Naive thymus-derived CD8-positive, alpha-beta T cell (primary cell): ENCODE measurements around the gene CDH4. TPM values are rescaled to one million over a fixed set of nuclear protein-coding genes. Genes with fewer than 3 reads are reported as not detected.

Source experiments
- ATAC-seq, 2 donors: fragments of 150-1000 bp; cut with Tn5 transposase in 1 of 2; sonication (Bioruptor Pico), chemical (Tn5 transposase) in 1 of 2; 1 replicate in 1 of 2; 2 replicates in 1 of 2; pipeline ENCODE4 v1.10.0; 2021; ENCODE audit warnings: mild to moderate bottlenecking in 2 of 2, moderate library complexity in 2 of 2
- POLR2A ChIA-PET: fragments of 350-600 bp; sonication (Branson Sonifier 250); formaldehyde crosslinking; loops from one replicate; lab custom pipeline; 2021; ENCODE audit warnings: antibody characterized with exemption; lab: Charles Lee
- DNase-seq, 10 donors: peaks; one replicate each; pipeline versions ENCODE4 v3.0.0 to v3.0.0-alpha.2; 2020 to 2022
- H3K27ac Mint-ChIP-seq, 10 donors: one replicate each; pipeline ENCODE4 v1.8.0; 2020 to 2022; ENCODE audit warnings: mild to moderate bottlenecking in 10 of 10, mixed read lengths in 10 of 10, moderate library complexity in 4 of 10, inconsistent platforms in 1 of 10
- H3K27me3 Mint-ChIP-seq, 5 donors: one replicate each; pipeline ENCODE4 v1.8.0; 2021 to 2022; ENCODE audit warnings: mixed read lengths in 5 of 5
- H3K36me3 Mint-ChIP-seq, 3 donors: one replicate each; pipeline ENCODE4 v1.8.0; 2020 to 2022; ENCODE audit warnings: mixed read lengths in 3 of 3, mild to moderate bottlenecking in 2 of 3, inconsistent platforms in 1 of 3
- H3K4me1 Mint-ChIP-seq, 4 donors: one replicate each; pipeline ENCODE4 v1.8.0; 2021 to 2022; ENCODE audit warnings: mixed read lengths in 4 of 4
- H3K4me3 Mint-ChIP-seq, 10 donors: one replicate each; pipeline ENCODE4 v1.8.0; 2020 to 2022; ENCODE audit warnings: mild to moderate bottlenecking in 10 of 10, mixed read lengths in 10 of 10, moderate library complexity in 6 of 10, inconsistent platforms in 1 of 10
- H3K9me3 Mint-ChIP-seq, 9 donors: one replicate each; pipeline ENCODE4 v1.8.0; 2020 to 2022; ENCODE audit warnings: mixed read lengths in 9 of 9, mild to moderate bottlenecking in 3 of 9, inconsistent platforms in 1 of 9, moderate library complexity in 1 of 9
- polyA plus RNA-seq, 3 donors: library from polyadenylated mRNA; unstranded; fragments of 300-500 nt; fragmentation: Illumina TruSeq; gene quantifications; one replicate each; pipeline ENCODE4 v1.2.3, GENCODE V29; 2021
- total RNA-seq, 8 experiments: library from RNA in 2 of 8; stranded (reverse) in 2 of 8; gene quantifications; one replicate each; pipeline ENCODE4 v1.2.3 and lab custom pipeline; 2021 to 2026

The CDH4 gene
- total and polyA plus RNA-seq, 5 experiments from 2014 or later = 0.07 to 0.44 (median 0.15) TPM; not detected in 1

GRCh38 chr20:61745397-61746146 is 493.5 kb downstream of the CDH4 start:
- Mint-ChIP-seq H3K27me3 (peaks cover 0 to 7% (median 3%) of the 10 kb centered on the region in 5 donors), H3K4me3 (no peak overlapping the region), H3K9me3 (peaks cover 0 to 34% (median 6%) of the 10 kb centered on the region in 9 donors), H3K36me3 (peaks cover 0 to 8% (median 3%) of the 10 kb centered on the region in 3 donors), H3K4me1 (no peaks in the 10 kb centered on the region), H3K27ac (peak overlapping the region in 1 of 10 donors; percentile 81)
- no peak for ATAC-seq
- peak in 1 of 10 donors; percentile 37 for DNase-seq
- POLR2A ChIA-PET = no interaction called here

- Mint-ChIP-seq H3K4me3 (no peak overlapping the region), H3K27ac (no peak overlapping the region), H3K27me3 (peaks cover 0 to 7% (median 3%) of the 10 kb centered on the region in 5 donors), H3K9me3 (peaks cover 0 to 40% (median 8%) of the 10 kb centered on the region in 9 donors), H3K4me1 (no peaks in the 10 kb centered on the region), H3K36me3 (peaks cover 0 to 12% (median 3%) of the 10 kb centered on the region in 3 donors)
- peak in 1 of 10 donors; percentile 34 for DNase-seq
- no peak for ATAC-seq
- POLR2A ChIA-PET = no interaction called here
Observed at GRCh38 chr20:61746147-61746646, 494.1 kb downstream of the CDH4 start.

GRCh38 chr20:61746781-61747180 is 494.7 kb downstream of the CDH4 start:
- H3K27ac Mint-ChIP-seq = no peak overlapping the region
- H3K4me1 Mint-ChIP-seq = no peaks in the 10 kb centered on the region
- POLR2A ChIA-PET = no interaction called here
- ATAC-seq = no peak
- no peak overlapping the region for H3K4me3 Mint-ChIP-seq
- peaks cover 0 to 7% (median 3%) of the 10 kb centered on the region in 5 donors for H3K27me3 Mint-ChIP-seq
- peak in 1 of 10 donors; percentile 56 for DNase-seq
- H3K9me3 Mint-ChIP-seq = peaks cover 0 to 42% (median 9%) of the 10 kb centered on the region in 9 donors
- H3K36me3 Mint-ChIP-seq = peaks cover 0 to 12% (median 3%) of the 10 kb centered on the region in 3 donors

GRCh38 chr20:61748376-61748775 is 496.3 kb downstream of the CDH4 start:
- peaks cover 0 to 42% (median 12%) of the 10 kb centered on the region in 9 donors for H3K9me3 Mint-ChIP-seq
- ATAC-seq (no peak), DNase-seq (no peak)
- H3K27ac Mint-ChIP-seq = no peak overlapping the region
- H3K4me1 Mint-ChIP-seq = no peaks in the 10 kb centered on the region
- POLR2A ChIA-PET = no interaction called here
- H3K4me3 Mint-ChIP-seq = no peak overlapping the region
- peaks cover 0 to 12% (median 3%) of the 10 kb centered on the region in 3 donors for H3K36me3 Mint-ChIP-seq
- H3K27me3 Mint-ChIP-seq = peaks cover 0 to 7% (median 3%) of the 10 kb centered on the region in 5 donors

- no peak overlapping the region for H3K4me3 Mint-ChIP-seq
- peaks cover 0 to 7% (median 3%) of the 10 kb centered on the region in 5 donors for H3K27me3 Mint-ChIP-seq
- no peak overlapping the region for H3K27ac Mint-ChIP-seq
Observed at GRCh38 chr20:61749406-61750075, 497.5 kb downstream of the CDH4 start.

GRCh38 chr20:61750093-61750492 is 498.0 kb downstream of the CDH4 start:
- no peak overlapping the region for H3K4me3 Mint-ChIP-seq
- no peak for ATAC-seq
- DNase-seq = no peak
- H3K4me1 Mint-ChIP-seq = no peaks in the 10 kb centered on the region
- peaks cover 0 to 12% (median 3%) of the 10 kb centered on the region in 3 donors for H3K36me3 Mint-ChIP-seq
- H3K27me3 Mint-ChIP-seq = peaks cover 0 to 7% (median 3%) of the 10 kb centered on the region in 5 donors
- no peak overlapping the region for H3K27ac Mint-ChIP-seq
- POLR2A ChIA-PET = no interaction called here
- H3K9me3 Mint-ChIP-seq = peaks cover 0 to 42% (median 12%) of the 10 kb centered on the region in 9 donors

More at GRCh38 chr20:61749406-61750075, 497.5 kb downstream of the CDH4 start:
- H3K36me3 Mint-ChIP-seq = peaks cover 0 to 12% (median 3%) of the 10 kb centered on the region in 3 donors
- peaks cover 0 to 42% (median 12%) of the 10 kb centered on the region in 9 donors for H3K9me3 Mint-ChIP-seq
- no peak for DNase-seq
- no peak for ATAC-seq
- H3K4me1 Mint-ChIP-seq = no peaks in the 10 kb centered on the region
- POLR2A ChIA-PET = no interaction called here

GRCh38 chr20:61752576-61752975 is 500.5 kb downstream of the CDH4 start:
- ATAC-seq (no peak), DNase-seq (no peak)
- Mint-ChIP-seq H3K27me3 (peaks cover 0 to under 1% (median 0%) of the 10 kb centered on the region in 5 donors), H3K4me3 (no peak overlapping the region), H3K4me1 (no peaks in the 10 kb centered on the region), H3K9me3 (peaks cover 0 to 32% (median 9%) of the 10 kb centered on the region in 9 donors), H3K36me3 (peaks cover 0 to 9% (median 3%) of the 10 kb centered on the region in 3 donors), H3K27ac (no peak overlapping the region)
- POLR2A ChIA-PET = no interaction called here

GRCh38 chr20:61753316-61753942 is 501.4 kb downstream of the CDH4 start:
- POLR2A ChIA-PET = no interaction called here
- DNase-seq = no peak
- H3K9me3 Mint-ChIP-seq = peaks cover 0 to 25% (median 8%) of the 10 kb centered on the region in 9 donors
- no peaks in the 10 kb centered on the region for H3K27me3 Mint-ChIP-seq
- peaks cover 0 to 7% (median 3%) of the 10 kb centered on the region in 3 donors for H3K36me3 Mint-ChIP-seq
- no peaks in the 10 kb centered on the region for H3K4me1 Mint-ChIP-seq
- H3K27ac Mint-ChIP-seq = no peak overlapping the region
- ATAC-seq = no peak
- H3K4me3 Mint-ChIP-seq = no peak overlapping the region

- ATAC-seq = no peak
- H3K36me3 Mint-ChIP-seq = peaks cover 0 to 7% (median 3%) of the 10 kb centered on the region in 3 donors
- peaks cover 0 to 21% (median 8%) of the 10 kb centered on the region in 9 donors for H3K9me3 Mint-ChIP-seq
Observed at GRCh38 chr20:61753987-61754956, 502.2 kb downstream of the CDH4 start.

GRCh38 chr20:61754976-61755778 is 503.1 kb downstream of the CDH4 start:
- ATAC-seq = no peak
- H3K4me1 Mint-ChIP-seq = no peaks in the 10 kb centered on the region
- POLR2A ChIA-PET = no interaction called here

More at GRCh38 chr20:61753987-61754956, 502.2 kb downstream of the CDH4 start:
- POLR2A ChIA-PET = no interaction called here
- H3K27me3 Mint-ChIP-seq = no peaks in the 10 kb centered on the region
- DNase-seq = no peak
- no peak overlapping the region for H3K27ac Mint-ChIP-seq
- H3K4me3 Mint-ChIP-seq = no peak overlapping the region
- no peaks in the 10 kb centered on the region for H3K4me1 Mint-ChIP-seq

More at GRCh38 chr20:61754976-61755778, 503.1 kb downstream of the CDH4 start:
- DNase-seq = no peak
- peaks cover 0 to 7% (median 3%) of the 10 kb centered on the region in 3 donors for H3K36me3 Mint-ChIP-seq
- no peak overlapping the region for H3K4me3 Mint-ChIP-seq
- no peak overlapping the region for H3K27ac Mint-ChIP-seq
- peaks cover 0 to 12% (median 6%) of the 10 kb centered on the region in 9 donors for H3K9me3 Mint-ChIP-seq
- H3K27me3 Mint-ChIP-seq = no peaks in the 10 kb centered on the region
